Uterus (tissue), 2 donors: ENCODE data around the gene FST.

Source experiments
- POLR2A ChIP-seq, 2 donors: fragments of 450-650 bp; IDR thresholded peaks; one replicate each; pipeline ENCODE4 v1.6.1; 2016; ENCODE audit warnings: antibody characterized with exemption in 2 of 2, mild to moderate bottlenecking in 1 of 2, moderate library complexity in 1 of 2
- TF ChIP-seq, protein P1 (sequence below), 4 experiments: fragments of 200-600 bp in 2 of 4; fragments of 450-650 bp in 2 of 4; sonication (generic) in 2 of 4; IDR thresholded peaks; one replicate each; pipeline ENCODE4 v1.5.1; 2016 to 2019; ENCODE audit warnings: antibody characterized with exemption in 4 of 4, mild to moderate bottlenecking in 2 of 4, moderate library complexity in 1 of 4

DNA sequence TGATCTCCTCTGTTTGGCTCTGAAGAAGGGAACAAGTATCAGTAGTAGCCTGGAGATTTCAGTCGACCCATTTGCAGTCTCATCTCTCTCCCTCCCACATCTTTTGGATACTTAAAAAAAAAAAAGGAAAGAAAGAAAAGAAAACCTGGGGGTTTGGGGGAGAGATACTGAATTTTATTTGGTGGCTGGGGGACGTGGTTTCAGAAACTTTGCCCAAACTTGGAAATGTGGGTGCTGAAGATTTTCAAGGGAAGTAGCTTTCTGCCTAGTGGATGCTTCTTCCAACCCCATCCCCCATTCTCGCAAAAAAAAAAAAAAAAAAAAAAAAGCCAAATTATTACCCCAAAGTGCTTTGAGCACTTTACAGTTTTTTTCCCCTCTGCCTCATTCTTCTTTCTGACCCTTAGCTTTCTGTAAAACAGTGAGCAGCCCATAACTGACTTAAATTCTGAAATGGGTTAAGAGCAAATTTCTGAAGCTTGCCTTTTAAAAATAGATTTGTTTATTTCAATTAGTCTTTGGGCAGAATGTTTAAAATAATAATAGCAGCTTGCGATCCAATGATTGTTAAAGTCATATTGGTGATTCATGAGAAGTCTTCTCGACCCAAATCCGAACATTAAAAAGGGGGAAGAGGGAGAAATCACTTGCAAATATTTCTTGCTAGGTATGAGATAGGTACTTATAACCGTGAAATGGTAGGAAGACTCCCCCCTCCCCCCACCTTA lies 894 bp downstream of the FST start:
- TF ChIP-seq, protein P1, sequence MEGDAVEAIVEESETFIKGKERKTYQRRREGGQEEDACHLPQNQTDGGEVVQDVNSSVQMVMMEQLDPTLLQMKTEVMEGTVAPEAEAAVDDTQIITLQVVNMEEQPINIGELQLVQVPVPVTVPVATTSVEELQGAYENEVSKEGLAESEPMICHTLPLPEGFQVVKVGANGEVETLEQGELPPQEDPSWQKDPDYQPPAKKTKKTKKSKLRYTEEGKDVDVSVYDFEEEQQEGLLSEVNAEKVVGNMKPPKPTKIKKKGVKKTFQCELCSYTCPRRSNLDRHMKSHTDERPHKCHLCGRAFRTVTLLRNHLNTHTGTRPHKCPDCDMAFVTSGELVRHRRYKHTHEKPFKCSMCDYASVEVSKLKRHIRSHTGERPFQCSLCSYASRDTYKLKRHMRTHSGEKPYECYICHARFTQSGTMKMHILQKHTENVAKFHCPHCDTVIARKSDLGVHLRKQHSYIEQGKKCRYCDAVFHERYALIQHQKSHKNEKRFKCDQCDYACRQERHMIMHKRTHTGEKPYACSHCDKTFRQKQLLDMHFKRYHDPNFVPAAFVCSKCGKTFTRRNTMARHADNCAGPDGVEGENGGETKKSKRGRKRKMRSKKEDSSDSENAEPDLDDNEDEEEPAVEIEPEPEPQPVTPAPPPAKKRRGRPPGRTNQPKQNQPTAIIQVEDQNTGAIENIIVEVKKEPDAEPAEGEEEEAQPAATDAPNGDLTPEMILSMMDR (IDR thresholded peaks at IDR 0.05) = no peak
- no peak for TF ChIP-seq POLR2A (IDR thresholded peaks at IDR 0.05)
